Rectal smooth muscle tissue (tissue), 1 donor: ENCODE data around the gene PRR23A.
"Not testable (repeated sequence)": the region's sequence is repeated elsewhere in the genome, so short reads cannot be mapped to it uniquely, and the experiment has no call there.

ENCODE experiments used
- H3K27ac ChIP-seq: one replicate; pipeline ENCODE4 v1.7.0; 2013; ENCODE audit warnings: low read depth, low read length, inconsistent platforms
- H3K27me3 ChIP-seq: one replicate; pipeline ENCODE4 v1.7.0; 2013; ENCODE audit warnings: low read length; ENCODE audit not compliant: control insufficient read depth, insufficient read depth
- H3K36me3 ChIP-seq: one replicate; pipeline ENCODE4 v1.7.0; 2013; ENCODE audit warnings: low read length; ENCODE audit not compliant: control insufficient read depth, insufficient read depth
- H3K4me1 ChIP-seq: one replicate; pipeline ENCODE4 v1.7.0; 2013; ENCODE audit warnings: low read length; ENCODE audit not compliant: control insufficient read depth, insufficient read depth
- H3K4me3 ChIP-seq: one replicate; pipeline ENCODE4 v1.7.0; 2013; ENCODE audit warnings: low read length
- H3K9ac ChIP-seq: one replicate; pipeline ENCODE4 v1.7.0; 2013; ENCODE audit warnings: low read length

Gene PRR23A

GRCh38 chr3:139006051-139006716 is at the start of gene PRR23A:
Gene PRR23A, minus strand, starts transcription at chr3:139006268. Its CDS starts 0 bp downstream, at chr3:139006268.
- H3K4me1 ChIP-seq = no peaks in the 10 kb centered on the region
- no peak within 1 kb of the TSS for H3K27ac ChIP-seq
- H3K36me3 ChIP-seq = no peaks in the 10 kb centered on the region
- H3K4me3 ChIP-seq = no peak within 1 kb of the TSS
- no peak within 1 kb of the TSS for H3K9ac ChIP-seq
- H3K27me3 ChIP-seq = no peaks in the 10 kb centered on the region

GRCh38 chr3:139052802-139053600 is 46.9 kb upstream of the PRR23A start:
- Histone ChIP-seq H3K27me3 (no peaks in the 10 kb centered on the region), H3K27ac (no peak overlapping the region), H3K9ac (no peak overlapping the region), H3K4me1 (no peaks in the 10 kb centered on the region), H3K36me3 (no peaks in the 10 kb centered on the region), H3K4me3 (no peak overlapping the region)

GRCh38 chr3:139044366-139045210 is 38.5 kb upstream of the PRR23A start, which contains the start of gene PRR23C:
Gene PRR23C, minus strand, starts transcription at chr3:139044892. Its CDS starts 272 bp downstream, at chr3:139044620.
- no peaks in the 10 kb centered on the region for H3K27me3 ChIP-seq
- H3K36me3 ChIP-seq = no peaks in the 10 kb centered on the region
- no peaks in the 10 kb centered on the region for H3K4me1 ChIP-seq
- no peak within 1 kb of the TSS for H3K9ac ChIP-seq
- H3K27ac ChIP-seq = no peak within 1 kb of the TSS
- no peak within 1 kb of the TSS for H3K4me3 ChIP-seq

- H3K4me1 ChIP-seq = no peaks in the 10 kb centered on the region
- no peak overlapping the region for H3K27ac ChIP-seq
Observed at GRCh38 chr3:139043554-139044365, 37.7 kb upstream of the PRR23A start.

GRCh38 chr3:139037478-139037877 is 31.4 kb upstream of the PRR23A start:
- Histone ChIP-seq H3K9ac (no peak overlapping the region), H3K36me3 (no peaks in the 10 kb centered on the region), H3K27me3 (no peaks in the 10 kb centered on the region)

More at GRCh38 chr3:139043554-139044365, 37.7 kb upstream of the PRR23A start:
- Histone ChIP-seq H3K27me3 (no peaks in the 10 kb centered on the region), H3K9ac (no peak overlapping the region), H3K36me3 (no peaks in the 10 kb centered on the region), H3K4me3 (no peak overlapping the region)

GRCh38 chr3:139032326-139033002 is 26.4 kb upstream of the PRR23A start:
- Histone ChIP-seq H3K27me3 (no peaks in the 10 kb centered on the region), H3K27ac (no peak overlapping the region), H3K9ac (no peak overlapping the region), H3K4me3 (no peak overlapping the region), H3K36me3 (no peaks in the 10 kb centered on the region), H3K4me1 (no peaks in the 10 kb centered on the region)

More at GRCh38 chr3:139037478-139037877, 31.4 kb upstream of the PRR23A start:
- Histone ChIP-seq H3K4me3 (no peak overlapping the region), H3K4me1 (no peaks in the 10 kb centered on the region), H3K27ac (no peak overlapping the region)

- not testable (repeated sequence) for H3K27ac ChIP-seq, H3K36me3 ChIP-seq, H3K4me1 ChIP-seq, H3K4me3 ChIP-seq, H3K9ac ChIP-seq, H3K27me3 ChIP-seq
Observed at GRCh38 chr3:139030576-139030975, 24.5 kb upstream of the PRR23A start.

GRCh38 chr3:139024968-139025367 is 18.9 kb upstream of the PRR23A start:
- H3K27me3 ChIP-seq = no peaks in the 10 kb centered on the region
- no peaks in the 10 kb centered on the region for H3K4me1 ChIP-seq
- H3K36me3 ChIP-seq = no peaks in the 10 kb centered on the region
- H3K4me3 ChIP-seq = no peak overlapping the region
- H3K9ac ChIP-seq = no peak overlapping the region
- H3K27ac ChIP-seq = no peak overlapping the region

GRCh38 chr3:139020868-139021234 is 14.8 kb upstream of the PRR23A start, which contains the start of gene PRR23B:
Gene PRR23B, minus strand, starts transcription at chr3:139020926. Its CDS starts 265 bp downstream, at chr3:139020661.
- Histone ChIP-seq H3K36me3 (no peaks in the 10 kb centered on the region), H3K27me3 (no peaks in the 10 kb centered on the region), H3K27ac (no peak within 1 kb of the TSS), H3K4me3 (no peak within 1 kb of the TSS), H3K4me1 (no peaks in the 10 kb centered on the region), H3K9ac (no peak within 1 kb of the TSS)

- no peaks in the 10 kb centered on the region for H3K36me3 ChIP-seq
- H3K9ac ChIP-seq = no peak overlapping the region
- H3K27ac ChIP-seq = no peak overlapping the region
- H3K4me3 ChIP-seq = no peak overlapping the region
- H3K27me3 ChIP-seq = no peaks in the 10 kb centered on the region
- H3K4me1 ChIP-seq = no peaks in the 10 kb centered on the region
Observed at GRCh38 chr3:139020036-139020867, 14.2 kb upstream of the PRR23A start.
